Measurements from ENCODE around the gene BMF.

BMF gene

DNA sequence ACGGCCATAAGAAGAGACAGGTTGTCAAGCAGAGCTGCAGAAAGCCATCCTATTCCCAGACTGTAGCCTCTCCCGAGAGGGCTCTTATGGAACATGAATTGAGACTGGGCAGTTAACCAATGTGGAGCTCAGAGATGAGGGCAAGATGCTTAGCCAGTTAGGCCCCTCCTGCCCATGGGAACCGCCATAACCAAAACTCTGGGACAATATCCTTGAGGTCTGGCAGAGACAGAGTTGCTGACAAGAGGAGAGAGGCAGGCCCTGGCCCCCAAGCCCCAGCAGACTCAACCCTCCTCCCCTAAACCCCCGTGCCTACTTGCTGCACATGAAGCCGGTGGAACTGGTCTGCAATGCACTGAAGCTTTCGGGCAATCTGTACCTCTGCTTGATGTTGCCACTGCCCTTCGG is 4.8 kb downstream of the BMF start:
- no peak for DNase-seq (ENCODE audit: low read depth)

GRCh38 chr15:40102897-40103858 is 5.5 kb downstream of the BMF start:
- no peak for DNase-seq (ENCODE audit: low read depth)

- DNase-seq (ENCODE audit: low read depth): no peak
These were observed 7.5 kb downstream of the BMF start for GRCh38 chr15:40100947-40101905.

GRCh38 chr15:40100123-40100946 is 8.3 kb downstream of the BMF start:
- no peak for DNase-seq (ENCODE audit: low read depth)

GRCh38 chr15:40098489-40099261 is 10.0 kb downstream of the BMF start:
- no peak for DNase-seq (ENCODE audit: low read depth)

- no peak for DNase-seq (ENCODE audit: low read depth)
These were observed 10.7 kb downstream of the BMF start for GRCh38 chr15:40097968-40098476.

GRCh38 chr15:40097096-40097967 is 11.3 kb downstream of the BMF start:
- no peak for DNase-seq (ENCODE audit: low read depth)

DNA sequence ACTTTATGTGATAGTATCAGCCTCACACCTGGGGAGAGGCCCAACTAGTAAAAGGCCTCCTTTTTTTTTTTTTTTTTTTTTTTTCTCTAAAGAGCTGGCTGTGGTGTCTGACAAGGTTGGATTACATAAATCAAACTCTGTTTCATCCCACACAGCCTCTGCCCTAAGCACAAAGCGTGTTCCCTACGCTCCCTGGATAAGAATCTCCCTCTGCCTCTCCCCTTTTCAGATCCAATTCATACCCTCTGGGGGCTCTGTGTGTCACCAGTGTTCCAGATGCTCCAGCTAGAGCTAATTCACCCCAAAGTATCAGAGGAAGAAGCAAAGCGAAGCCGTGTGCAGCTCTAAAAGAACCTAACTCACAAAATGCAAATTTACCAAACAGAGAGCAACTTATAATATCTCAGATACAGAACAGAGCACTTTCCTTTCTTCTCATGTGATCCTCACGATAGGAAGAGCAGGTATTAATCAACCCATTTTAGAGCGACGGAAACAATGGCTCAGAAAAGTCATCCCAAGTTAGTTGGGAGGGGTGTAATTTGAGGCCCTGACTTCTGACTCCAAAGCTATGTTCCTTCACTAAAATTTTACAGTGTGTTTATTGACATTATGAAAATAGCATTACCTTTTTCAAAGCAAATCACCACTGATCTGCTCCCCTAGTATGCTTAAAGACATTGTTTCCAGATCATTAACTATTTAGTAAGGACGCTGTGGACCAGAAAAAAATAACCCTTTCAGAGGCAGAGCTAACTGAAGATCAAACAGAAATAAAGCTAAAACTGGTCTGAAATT is 12.4 kb downstream of the BMF start:
- DNase-seq (ENCODE audit: low read depth): no peak

GRCh38 chr15:40095371-40096093 is 13.1 kb downstream of the BMF start:
- no peak for DNase-seq (ENCODE audit: low read depth)

- DNase-seq (ENCODE audit: low read depth): no peak
These were observed 14.5 kb downstream of the BMF start for GRCh38 chr15:40094156-40094555.

- no peak for DNase-seq (ENCODE audit: low read depth)
These were observed 15.5 kb downstream of the BMF start for GRCh38 chr15:40092979-40093869.

GRCh38 chr15:40092256-40092978 is 16.3 kb downstream of the BMF start:
- DNase-seq (ENCODE audit: low read depth): no peak

DNA sequence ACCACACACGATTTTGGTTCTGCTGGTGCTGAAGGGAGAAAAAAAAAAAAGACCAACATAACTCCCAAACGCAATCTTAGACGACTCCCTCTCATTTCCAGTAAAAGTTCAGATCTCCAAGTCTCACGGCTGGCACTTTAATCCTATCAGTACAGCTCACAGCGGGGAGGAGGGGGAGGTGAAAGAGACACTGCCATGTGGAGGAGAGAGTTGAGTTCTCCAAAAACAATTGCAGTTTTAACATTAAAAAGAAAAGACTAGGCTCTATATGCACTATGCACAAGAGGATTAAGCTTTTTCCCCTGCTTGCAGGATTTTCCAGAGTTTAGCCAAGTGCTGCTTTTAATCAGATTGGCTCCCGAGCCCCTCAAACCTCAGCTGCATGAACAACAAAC is 16.8 kb downstream of the BMF start:
- DNase-seq (ENCODE audit: low read depth): no peak

DNA sequence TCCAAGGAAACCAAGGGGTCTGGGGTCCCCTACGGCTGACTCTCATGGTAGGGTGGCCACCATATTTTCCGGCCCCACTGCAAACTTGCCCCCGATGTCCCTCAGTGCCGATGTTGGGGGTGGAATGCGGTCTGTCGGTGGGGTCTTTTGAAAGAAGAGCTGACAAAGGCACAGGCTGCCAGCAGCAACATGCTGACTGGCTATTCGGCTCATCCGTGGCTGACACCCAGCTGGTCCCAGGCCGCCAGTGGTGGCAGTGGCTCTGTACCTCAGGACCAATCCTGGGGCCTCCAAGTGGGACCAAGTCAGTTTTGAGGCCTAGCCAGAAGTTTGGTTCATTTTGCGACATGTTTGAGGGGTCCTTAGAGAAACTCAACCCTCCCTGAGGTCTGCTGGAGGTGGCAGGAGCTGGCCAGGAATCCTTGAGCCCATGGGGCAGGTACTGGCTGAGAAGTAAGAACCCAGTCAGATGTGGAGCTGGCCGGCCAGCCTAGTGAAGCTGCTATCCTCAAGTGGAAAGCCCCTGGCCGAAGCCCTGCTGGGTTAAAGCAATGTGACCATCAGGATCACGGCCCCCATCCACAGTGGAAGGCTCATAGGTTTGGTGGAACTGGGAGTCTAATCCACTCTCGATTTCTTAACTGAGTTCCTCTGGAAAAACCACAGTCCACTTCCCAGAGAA is 17.8 kb downstream of the BMF start:
- no peak for DNase-seq (ENCODE audit: low read depth)

- DNase-seq (ENCODE audit: low read depth): no peak
These were observed 19.5 kb downstream of the BMF start for GRCh38 chr15:40088929-40089755.
